EH (cell line): ENCODE measurements around the gene KCTD7.
"Not testable (repeated sequence)": the region's sequence is repeated elsewhere in the genome, so short reads cannot be mapped to it uniquely, and the experiment has no call there.

Experiments
- DNase-seq: peaks from one replicate; pipeline ENCODE4 v3.0.0-alpha.2; 2015; ENCODE audit warnings: low read depth

KCTD7 gene

DNA sequence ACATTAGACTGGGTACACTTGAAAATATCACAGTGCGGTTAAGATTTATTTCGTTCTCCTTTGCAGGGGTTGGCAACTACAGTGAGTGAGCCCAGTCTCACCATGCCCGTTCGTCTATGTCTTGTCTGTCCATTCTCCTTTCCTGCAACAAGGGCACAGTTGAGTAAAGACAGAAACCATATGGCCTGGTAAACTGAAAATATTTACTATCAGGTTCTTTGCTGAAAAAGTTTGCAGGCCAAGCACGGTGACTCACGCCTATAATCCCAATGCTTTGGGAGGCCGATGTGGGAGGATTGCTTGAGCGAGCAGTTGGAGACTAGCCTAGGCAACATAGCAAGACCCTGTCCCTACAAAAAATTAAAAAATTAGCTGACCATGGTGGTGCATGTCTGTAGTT lies 11.4 kb upstream of the KCTD7 start:
- peak; percentile 6 for DNase-seq

DNA sequence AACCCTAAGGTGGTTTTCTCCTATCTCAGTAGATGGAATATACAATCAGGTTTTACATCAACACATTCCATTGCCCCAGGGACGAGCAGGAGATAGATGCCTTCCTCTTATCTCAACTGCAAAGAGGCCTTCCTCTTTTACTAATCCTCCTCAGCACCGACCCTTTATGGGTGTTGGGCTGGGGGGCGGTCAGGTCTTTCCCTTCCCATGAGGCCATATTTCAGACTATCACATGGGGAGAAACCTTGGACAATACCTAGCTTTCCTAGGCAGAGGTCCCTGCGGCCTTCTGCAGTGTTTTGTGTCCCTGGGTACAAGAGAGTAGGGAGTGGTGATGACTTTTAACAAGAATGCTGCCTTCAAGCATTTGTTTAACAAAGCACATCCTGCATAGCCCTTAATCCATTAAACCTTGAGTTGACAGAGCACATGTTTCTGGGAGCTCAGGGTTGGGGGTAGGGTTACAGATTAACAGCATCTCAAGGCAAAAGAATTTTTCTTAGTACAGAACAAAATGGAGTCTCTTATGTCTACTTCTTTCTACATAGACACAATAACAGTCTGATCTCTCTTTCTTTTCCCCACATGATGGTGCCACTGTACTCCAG lies 9.2 kb upstream of the KCTD7 start:
- DNase-seq, result peak; percentile 47

DNA sequence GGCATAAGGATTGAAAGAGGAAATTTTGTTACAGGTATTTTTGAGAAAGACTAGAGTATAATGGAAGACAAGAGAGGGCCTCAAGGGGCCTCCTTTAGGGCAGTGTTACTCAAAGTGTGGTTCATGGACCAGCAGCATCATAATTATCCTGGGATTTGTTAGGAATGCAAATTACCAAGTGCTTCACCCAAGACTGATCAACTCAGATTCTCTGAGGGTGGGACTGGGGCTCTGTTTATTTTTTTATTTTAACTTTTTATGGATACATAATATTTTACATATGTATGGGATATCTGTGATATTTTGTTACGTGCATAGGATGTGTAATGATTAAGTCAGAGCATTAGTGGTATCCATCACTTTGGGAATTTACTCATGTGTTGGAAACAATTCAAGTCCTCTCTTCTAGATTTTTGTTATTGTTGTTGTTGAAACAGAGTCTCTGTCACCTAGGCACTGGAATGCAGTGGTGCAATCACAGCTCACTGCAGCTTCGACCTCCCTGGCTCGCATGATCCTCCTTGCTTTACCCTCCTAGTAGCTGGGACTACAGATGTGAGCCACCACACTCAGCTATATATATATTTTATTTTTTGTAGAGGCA lies 2.2 kb upstream of the KCTD7 start:
- DNase-seq, result peak; percentile 52

DNA sequence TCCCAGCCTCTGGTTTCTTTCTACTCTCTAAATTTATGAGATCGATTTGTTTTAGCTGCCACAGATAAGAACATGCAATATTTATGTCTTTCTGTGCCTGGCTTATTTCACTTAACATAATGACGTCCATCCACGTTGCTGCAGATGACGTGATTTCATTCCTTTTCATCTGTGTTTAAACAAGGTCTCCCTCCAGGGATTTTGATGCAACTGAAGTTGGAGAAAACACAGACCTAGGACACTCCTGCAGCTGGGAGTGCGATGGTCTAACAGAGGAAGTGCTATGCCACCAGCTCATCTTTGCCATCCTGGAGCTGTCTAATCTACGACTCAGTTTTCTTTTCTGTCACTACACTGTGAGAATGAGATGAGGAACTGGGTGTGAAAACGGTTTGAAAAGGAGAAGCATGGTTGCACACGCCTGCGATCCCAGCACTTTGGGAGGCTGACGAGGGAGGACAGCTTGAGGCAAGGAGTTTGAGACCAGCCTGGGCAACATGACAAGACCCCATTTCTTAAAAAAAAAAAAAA lies 1.5 kb upstream of the KCTD7 start:
- DNase-seq, result peak; percentile 10

DNA sequence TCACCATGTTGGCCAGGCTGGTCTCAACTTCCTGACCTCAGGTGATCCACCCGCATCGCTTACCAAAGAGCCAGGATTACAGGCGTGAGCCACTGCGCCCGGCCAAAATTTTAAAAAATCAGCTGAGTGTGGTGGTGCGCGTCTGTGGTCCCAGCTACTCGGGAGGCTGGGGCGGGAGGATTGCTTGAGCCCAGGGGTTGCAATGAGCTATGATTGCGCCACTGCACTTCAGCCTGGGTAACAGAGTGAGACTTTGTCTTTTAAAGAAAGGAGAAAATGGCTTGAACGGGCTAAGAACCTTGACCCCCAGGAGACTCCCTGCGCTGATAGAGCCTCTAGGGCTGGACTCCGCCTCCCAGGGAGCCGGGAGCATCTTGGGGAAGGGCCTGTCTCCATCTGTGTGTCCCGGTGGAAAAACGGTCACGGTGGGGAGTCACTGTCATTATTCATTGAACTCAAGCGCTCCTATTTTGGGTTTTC lies 760 bp upstream of the KCTD7 start:
- no peak for DNase-seq

DNA sequence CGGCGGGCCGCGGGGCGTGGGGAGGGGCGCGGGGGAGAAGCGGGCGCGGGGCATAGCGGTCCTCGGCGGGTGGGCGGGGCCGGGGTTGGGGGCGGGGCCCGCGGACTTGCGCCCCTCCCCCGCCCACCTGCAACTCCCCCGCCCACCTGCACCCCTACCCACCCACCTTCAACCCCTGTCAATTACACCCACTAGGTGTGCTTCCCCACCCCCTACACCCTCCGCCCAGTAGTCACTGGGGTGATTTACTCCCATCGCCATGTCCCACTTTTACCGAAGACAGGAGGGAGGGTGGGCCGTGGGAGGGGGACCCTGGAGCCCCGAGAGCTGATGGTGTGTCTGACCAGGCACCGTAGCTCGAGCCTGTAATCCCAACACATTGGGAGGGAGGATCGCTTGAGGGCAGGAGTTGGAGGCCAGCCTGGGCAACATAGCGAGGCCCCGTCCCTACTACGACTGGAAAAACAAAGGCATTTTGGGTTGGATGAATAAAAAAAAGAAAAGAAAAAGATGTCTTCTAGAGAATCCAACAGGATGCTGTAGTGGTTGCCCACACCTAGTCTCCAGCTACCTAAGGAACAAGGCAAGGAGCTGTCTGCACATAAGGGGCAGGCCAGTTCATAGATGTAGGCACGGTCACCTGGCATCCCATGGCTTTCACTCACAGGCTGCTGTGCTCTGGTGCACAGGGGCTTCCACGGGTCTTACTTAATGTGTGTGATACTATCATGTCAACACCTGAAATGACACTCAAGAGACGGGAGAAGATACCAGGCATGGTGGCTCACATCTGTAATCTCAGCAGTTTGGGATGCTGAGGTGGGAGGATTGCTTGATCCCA lies 761 bp downstream of the KCTD7 start:
- DNase-seq, result peak; percentile 3

DNA sequence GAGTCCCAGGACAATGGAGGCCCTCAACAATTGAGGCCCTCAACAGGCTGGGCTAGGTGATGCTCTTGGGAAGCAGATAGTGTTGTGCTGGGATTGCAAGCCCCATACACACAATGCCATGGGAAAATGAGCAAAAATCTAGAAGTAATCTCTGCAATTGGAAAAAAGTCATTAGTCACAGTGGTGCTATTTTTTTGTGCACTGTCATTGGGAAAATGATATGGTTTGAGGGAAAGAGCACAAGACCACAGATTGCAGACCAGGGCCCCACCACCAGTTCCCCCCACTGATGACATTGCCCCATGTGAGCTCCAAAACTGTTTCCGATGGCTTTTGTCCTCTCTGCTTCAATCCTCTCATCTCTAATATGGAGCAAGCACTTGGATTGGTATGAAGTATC lies 1.9 kb downstream of the KCTD7 start:
- DNase-seq, result no peak

DNA sequence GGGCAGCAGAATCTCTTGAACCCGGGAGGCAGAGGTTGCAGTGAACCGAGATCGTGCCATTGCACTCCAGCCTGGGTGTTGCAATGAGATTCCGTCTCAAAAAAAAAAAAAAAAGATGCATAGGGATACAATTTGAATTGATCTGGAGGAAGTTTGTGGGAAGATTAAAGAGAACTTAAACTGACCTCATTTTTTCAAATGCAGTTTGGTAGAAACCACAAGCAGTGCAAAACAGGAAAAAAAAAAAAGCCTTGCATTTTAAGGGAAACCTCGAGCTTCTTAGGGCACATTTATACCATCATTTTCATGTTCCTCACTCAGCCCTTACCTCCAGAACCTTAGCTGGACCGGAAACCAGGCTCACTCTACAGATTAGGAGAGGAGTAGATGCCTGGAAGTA lies 2.8 kb downstream of the KCTD7 start:
- DNase-seq, result no peak

DNA sequence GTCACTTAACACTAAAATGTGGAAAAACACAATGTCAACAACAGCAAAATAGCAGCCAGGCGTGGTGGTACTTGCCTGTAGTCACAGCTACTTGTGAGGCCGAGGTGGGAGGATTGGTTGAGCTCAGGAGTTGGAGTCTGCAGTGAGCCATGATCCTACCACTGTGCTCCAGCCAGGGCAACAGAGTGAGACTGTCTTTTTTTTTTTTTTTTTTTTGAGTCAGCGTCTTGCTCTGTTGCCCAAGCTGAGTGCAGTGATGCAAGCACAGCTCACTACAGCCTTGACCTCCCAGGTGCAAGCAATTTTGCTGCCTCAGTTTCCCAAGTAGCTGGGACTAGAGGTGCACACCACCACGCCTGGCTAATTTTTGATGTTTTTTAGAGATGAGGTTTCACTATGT lies 6.1 kb downstream of the KCTD7 start:
- no peak for DNase-seq

DNA sequence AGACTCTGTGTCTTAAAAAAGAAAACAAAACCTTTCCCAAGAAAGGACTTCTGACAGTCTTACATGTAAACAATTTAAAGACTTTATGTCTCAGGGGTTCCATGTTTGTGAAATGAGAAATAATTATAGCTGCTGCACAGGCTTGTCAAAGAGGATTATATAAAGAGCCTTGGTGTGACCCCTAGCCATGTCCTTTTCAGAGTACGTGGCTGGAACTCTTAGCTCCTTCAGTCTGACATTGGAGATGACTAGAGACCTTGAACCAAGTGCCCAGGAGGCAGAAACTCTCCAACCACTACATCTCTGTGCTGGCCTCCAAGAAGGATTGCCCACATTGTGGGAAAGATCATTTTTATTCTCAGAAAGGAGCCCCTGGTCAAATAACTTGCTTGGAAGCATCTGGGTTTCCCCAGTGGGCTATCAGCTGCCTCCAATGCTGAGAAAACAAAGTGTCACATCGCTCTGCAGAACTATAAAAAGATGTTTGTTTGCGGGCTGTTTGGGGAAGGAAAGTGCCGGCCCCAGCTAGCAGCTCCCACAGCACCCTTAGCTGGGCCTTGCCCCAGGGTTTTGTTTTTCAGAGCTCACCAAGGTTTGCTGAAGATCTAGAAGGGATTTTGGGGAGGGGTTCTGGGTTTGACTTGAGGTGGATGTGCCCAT lies 6.8 kb downstream of the KCTD7 start:
- DNase-seq, result not testable (repeated sequence)

DNA sequence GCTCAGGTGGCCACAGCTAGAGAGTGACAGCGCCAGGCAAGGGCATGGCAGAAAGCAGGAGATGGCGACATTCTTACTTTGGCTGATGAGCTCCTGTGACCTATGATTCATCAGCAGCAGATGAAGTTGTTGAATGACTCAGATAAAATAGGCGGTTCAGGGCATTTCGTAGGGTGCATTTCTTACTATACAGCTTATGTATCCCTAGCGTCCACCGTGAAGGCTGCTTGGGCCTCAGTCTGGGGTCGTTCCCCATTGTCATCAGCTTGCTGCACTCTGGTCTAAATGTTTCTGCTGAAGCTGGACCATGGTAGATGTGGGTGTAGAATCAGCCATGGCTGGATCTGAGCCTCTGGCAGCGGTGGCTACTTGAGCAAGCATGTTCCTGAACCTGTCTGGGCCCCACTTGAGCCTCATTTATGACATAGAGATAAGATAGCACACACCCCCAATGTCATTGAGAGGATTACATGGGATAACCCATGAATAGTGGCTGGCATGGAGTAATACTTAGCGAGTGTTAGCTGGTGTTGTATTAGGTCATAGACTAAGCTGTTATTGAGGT lies 7.4 kb downstream of the KCTD7 start:
- peak; percentile 83 for DNase-seq

DNA sequence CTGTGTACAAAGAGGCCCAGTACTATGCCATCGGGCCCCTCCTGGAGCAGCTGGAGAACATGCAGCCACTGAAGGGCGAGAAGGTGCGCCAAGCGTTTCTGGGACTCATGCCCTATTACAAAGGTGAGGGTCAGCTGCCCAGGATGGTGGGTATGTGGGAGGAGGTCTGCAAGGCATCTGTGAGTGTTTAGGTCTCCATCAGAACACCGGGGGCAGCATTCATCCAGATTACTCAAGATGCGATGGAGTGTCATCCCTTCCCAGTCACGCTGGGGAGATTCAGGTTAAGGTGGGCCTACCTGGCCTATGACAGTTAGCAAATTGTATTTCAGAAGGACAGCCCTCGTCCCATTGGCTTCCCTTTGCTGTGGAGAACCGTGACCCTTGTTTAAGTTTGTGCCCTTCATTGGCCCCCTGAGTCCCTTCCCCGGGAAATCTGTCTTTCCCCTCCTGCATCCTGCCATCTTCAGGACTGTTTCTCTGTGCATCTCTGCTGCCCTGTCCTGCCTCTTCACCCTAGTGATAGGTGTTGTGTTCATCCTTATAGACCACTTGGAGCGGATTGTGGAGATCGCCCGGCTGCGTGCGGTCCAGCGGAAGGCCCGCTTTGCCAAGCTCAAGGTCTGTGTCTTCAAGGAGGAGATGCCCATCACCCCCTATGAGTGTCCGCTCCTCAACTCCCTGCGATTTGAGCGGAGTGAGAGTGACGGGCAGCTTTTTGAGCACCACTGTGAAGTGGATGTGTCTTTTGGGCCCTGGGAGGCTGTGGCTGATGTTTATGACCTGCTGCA lies 9.8 kb downstream of the KCTD7 start:
- DNase-seq, result no peak

DNA sequence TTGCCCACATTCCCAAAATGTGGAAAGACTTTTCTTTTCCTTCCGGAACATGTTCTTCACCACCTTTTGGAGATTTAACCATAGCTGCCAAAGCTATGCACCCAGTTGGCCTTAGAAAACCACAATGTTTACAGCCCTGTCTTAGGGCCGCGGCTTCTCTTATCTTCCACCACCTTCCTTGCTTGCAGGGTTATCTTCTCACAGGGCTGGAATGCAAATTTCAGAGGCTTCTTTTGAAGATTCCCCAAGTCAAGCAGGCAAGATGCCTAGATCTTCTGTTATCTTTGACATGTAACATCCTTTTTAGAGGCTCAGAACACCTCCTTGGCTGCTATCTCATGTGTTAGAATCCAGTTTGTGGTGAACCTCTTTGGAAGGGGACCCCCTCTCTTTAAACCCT lies 11.1 kb downstream of the KCTD7 start:
- no peak for DNase-seq

DNA sequence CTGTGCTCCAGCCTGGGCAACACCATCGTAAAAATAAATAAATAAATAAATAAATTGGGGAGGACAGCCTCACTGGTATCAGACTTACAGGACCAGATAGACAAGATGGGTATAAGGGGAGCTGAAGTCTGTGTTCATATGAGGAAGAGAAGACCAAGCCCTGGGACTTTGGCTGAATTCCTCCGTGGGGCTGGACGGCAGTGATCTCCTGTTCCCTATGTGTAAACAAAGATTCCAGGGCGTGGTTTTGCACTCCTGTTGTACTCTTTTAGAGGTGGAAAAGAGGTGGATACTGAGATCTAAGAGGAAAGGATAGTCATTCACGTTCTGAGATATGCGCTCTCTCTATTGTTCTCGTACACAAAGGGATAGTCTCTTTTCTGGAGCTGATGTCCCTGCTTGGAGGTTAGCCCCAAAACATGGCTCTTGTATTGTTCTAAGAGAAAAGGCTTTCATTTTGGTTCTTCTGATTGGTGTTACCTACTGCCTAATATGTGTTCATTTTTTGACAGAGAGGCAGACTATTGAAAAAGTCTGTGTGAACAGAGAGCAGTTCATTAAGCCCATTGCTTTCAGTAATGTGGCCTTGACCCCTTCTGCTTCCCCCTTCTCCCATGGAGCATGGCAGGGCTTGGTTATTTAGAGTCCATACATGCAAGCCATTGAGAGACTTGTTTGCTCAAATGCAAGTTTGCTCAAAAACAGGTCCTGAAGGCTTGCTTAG lies 12.3 kb downstream of the KCTD7 start:
- DNase-seq, result no peak

DNA sequence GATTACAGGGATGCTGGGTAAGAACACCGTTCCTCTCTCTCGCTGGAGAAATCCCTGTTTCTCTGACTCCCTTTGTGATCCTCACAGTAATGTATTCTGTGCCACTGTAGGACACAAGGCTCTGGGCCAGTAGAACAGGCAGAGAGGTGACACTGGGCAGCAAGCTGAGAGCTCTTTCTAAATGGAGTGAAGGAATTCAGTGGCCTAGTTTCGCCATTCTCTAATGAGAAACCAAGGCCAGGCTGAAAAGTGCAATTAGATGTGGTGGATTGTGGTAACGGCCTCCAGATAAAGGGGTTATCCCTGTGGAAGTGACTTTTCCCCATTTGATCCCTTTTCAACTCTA lies 12.8 kb downstream of the KCTD7 start:
- DNase-seq, result no peak

DNA sequence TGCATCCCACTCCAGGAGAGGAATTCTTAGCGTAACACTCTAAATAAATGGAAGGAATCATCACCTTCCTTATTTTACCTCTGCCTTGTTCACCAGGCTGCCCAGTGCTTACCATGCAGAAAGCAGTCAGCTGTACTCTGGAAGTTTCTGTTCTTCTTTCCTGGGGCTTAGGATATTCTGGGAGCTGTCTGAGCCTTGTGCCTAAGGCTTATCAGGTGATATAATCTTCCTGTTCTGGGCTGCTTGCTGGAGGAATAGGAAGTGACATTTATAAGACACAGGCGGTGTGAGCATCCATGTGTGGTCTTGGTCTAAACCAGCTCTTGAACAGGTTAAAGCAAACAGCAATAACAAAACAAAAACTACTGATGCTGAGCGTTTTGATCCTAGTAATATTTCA lies 13.5 kb downstream of the KCTD7 start:
- DNase-seq, result no peak

DNA sequence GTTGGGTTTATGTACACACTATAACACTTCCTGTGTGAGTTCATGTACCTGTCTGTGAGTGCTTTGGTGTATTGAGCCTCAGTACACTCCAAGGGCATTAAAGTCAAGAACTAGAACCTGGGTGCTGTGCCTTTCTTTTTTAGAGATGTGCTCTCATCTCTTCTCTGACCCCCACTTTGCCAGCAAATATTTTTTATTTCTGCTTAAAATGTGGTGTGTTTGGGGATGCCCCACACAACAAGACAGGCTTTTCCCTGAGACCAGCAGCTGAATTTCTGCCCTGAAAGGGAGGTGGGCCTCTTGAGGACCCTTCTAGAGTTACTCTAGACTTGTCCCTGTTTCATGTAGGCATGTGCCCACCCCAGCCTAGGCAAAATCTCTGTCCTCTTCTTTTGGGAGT lies 14.3 kb downstream of the KCTD7 start:
- DNase-seq, result no peak

DNA sequence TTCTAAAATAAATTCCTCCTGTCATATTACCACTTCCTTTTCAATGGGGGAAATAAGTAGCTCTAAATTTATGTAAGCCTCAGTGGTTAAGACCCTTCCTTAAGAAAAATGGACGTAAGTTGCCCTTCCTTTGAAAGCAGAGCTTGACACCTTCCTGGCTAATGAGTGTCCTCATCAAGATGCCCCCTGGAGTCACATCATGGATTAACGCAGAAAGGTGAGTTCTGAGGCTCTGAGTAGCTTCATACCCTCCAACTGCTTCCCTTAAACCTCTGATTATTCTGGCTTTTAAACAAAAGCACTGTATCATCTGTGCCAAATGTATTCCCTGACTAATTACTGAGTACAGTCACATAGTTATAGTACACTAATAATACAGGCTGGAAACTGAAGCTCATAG lies 14.7 kb downstream of the KCTD7 start:
- DNase-seq, result no peak

DNA sequence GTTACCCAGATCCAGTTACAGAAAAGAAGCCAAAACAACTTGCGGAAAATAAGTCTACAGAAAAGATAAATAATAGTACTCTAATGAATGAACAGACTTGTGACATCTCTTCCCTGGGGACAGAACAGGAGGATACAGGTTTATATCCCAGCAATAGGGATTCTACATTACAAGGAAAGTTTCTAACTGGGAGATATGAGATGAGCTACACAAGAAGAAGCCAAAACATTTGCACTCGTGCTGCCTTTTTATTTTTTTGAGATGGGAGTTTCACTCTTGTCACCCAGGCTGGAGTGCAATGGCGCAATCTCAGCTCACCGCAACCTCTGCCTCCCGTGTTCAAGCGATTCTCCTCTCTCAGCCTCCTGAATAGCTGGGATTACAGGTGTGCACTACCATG lies 22.3 kb downstream of the KCTD7 start:
- DNase-seq, result not testable (repeated sequence)

DNA sequence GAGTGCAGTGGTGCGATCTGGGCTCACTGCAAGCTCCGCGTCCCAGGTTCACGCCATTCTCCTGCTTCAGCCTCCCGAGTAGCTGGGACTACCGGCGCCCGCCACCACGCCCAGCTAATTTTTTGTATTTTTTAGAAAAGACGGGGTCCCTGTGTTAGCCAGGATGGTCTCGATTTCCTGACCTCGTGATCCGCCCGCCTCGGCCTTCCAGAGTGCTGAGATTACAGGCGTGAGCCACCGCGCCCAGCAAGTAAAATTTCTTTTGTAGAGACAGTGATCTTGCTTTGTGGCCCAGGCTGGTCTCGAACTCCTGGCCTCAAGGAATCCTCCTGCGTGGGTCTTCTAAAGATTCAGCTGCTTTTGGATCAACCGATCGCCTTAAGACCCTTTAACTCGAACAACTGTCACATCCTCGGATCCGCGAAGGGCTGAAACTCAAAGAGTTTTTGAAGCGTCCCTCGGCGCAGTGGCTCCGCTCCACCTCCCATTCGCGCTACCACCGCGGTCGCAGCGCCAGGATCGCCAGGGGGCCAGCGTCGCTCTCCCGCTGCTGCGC lies 25.1 kb downstream of the KCTD7 start:
- not testable (repeated sequence) for DNase-seq
